ENCODE results near the gene TLE5. TPM values are rescaled to one million over a fixed set of nuclear protein-coding genes. Genes with fewer than 3 reads are reported as not detected.

The TLE5 gene
- 355 and 367 TPM in 2 replicates for total RNA-seq

DNA sequence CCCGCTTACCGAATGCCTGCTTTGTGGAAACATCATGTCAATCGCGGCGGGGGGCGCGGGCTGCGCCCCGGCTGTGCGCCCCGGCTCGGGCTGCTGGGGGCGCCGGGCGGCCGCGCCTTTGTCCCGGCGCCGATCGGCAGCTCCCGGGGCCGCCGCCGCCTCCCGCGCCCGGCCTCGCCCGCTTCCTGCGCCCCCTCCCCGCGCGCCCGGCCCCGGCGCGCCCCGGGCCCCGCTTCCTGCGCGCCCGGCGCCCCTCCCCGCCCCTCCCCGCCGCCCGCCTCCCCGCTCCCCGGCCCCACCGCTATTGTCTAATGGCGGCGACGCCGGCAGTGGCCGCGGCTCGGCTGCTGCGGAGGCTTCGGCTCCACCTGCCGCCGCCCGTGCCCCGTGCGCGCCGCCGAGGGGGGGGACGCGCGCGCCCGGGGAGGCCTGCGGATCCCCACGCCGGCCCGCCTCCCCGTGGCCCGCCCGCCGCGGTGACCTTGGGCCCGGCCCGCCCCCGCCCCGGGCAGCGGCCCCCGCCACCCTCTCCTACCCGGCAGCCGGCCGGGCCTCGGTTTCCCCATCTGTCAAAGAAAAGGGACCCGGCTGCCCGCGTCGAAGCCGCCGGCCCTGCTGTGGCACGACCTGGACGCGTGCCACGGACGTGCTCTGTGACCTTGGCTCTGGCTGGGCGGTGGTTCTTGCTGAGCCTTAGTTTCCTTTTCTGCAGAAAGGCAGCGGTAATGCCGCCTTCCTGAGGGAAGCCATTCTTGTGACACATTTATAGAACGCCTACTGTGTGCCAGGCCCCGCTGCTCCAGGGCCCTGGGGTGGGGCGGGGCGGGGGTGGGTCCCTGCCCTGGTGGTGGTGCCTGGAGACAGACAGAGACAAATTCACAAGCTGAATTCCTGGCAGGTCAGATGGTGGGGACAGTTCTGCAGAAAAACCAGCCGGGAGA, at the start of gene TLE5:
Gene TLE5, minus strand, starts transcription at position 331 of the 941 bp plus-strand sequence. Its CDS starts 295 bp downstream, at position 36.

GRCh38 chr19:3029065-3029923, 33.0 kb downstream of the TLE5 start, which contains the start of gene TLE2:
Gene TLE2, minus strand, starts transcription at chr19:3029280. Its CDS starts 376 bp downstream, at chr19:3028904.

Other genes starting within 250 kb of the TLE5 start
- 1.8 and 3.2 TPM in 2 replicates for gene ZNF554, start 242.6 kb downstream of the TLE5 start, total RNA-seq
- 3.6 and 4.2 TPM in 2 replicates for gene ZNF555, start 221.0 kb downstream of the TLE5 start, total RNA-seq
- gene ZNF556, start 195.2 kb downstream of the TLE5 start, total RNA-seq: not detected in 2 replicates
- gene ZNF57, start 161.6 kb downstream of the TLE5 start, total RNA-seq: 5.5 and 9.0 TPM in 2 replicates
- 1.3 and 3.6 TPM in 2 replicates for gene ZNF77, start 117.5 kb downstream of the TLE5 start, total RNA-seq
- gene TLE6, start 84.9 kb downstream of the TLE5 start, total RNA-seq: 0.36 and 2.8 TPM in 2 replicates
- 20.1 and 49.1 TPM in 2 replicates for gene TLE2, start 33.2 kb downstream of the TLE5 start, total RNA-seq
- gene GNA11, start 31.9 kb upstream of the TLE5 start, total RNA-seq: 73.2 and 85.9 TPM in 2 replicates
- gene GNA15, start 73.5 kb upstream of the TLE5 start, total RNA-seq: not detected in 2 replicates
- not detected in 2 replicates for gene S1PR4, start 116.3 kb upstream of the TLE5 start, total RNA-seq
- 63.9 and 66.4 TPM in 2 replicates for gene NCLN, start 123.4 kb upstream of the TLE5 start, total RNA-seq
- 1.3 TPM in 1 of 2 replicates, not detected in the other for gene CELF5, start 162.2 kb upstream of the TLE5 start, total RNA-seq

Data from cardiac atrium fibroblast (primary cell).